Peyer's patch (tissue), 4 donors: ENCODE measurements around the gene CASKIN2. TPM values are rescaled to one million over a fixed set of nuclear protein-coding genes. Genes with fewer than 3 reads are reported as not detected.
"Not testable (repeated sequence)": the region's sequence is repeated elsewhere in the genome, so short reads cannot be mapped to it uniquely, and the experiment has no call there.

Experiments
- DNase-seq, 3 donors: peaks; one replicate each; pipeline ENCODE4 v3.0.0-alpha.2; 2017 to 2019
- H3K27ac ChIP-seq, 4 donors: fragments of 200-600 bp; sonication (generic); one replicate each; pipeline ENCODE4 v1.5.1; 2016 to 2019
- H3K27me3 ChIP-seq, 2 donors: fragments of 200-600 bp; sonication (generic); one replicate each; pipeline ENCODE4 v1.5.1; 2019
- H3K36me3 ChIP-seq, 3 donors: fragments of 200-600 bp; sonication (generic); one replicate each; pipeline ENCODE4 v1.5.1; 2016 to 2019
- H3K4me1 ChIP-seq, 4 donors: fragments of 200-600 bp; sonication (generic); one replicate each; pipeline ENCODE4 v1.5.1; 2016 to 2019
- H3K4me3 ChIP-seq, 4 donors: fragments of 200-600 bp; sonication (generic); 1 replicate in 3 of 4; 2 replicates in 1 of 4; pipeline ENCODE4 v1.5.1; 2016 to 2019; ENCODE audit warnings: mild to moderate bottlenecking in 1 of 4
- H3K9me3 ChIP-seq, 4 donors: fragments of 200-600 bp; sonication (generic); one replicate each; pipeline ENCODE4 v1.5.1; 2016 to 2019; ENCODE audit warnings: mild to moderate bottlenecking in 1 of 4
- CTCF ChIP-seq, 6 experiments: fragments of 450-650 bp in 4 of 6; fragments of 200-600 bp in 2 of 6; sonication (generic) in 1 of 6; IDR thresholded peaks; one replicate each; pipeline ENCODE4 v1.5.1; 2017 to 2019; ENCODE audit warnings: antibody characterized with exemption in 6 of 6, mild to moderate bottlenecking in 3 of 6, moderate library complexity in 1 of 6
- POLR2A ChIP-seq, 2 donors: fragments of 450-650 bp; IDR thresholded peaks; one replicate each; pipeline ENCODE4 v1.5.1; 2017; ENCODE audit warnings: antibody characterized with exemption in 2 of 2, mild to moderate bottlenecking in 2 of 2, moderate library complexity in 2 of 2
- total RNA-seq, 4 donors: library from RNA; depleted of rRNA; stranded (reverse); fragments of >200 nt; gene quantifications; one replicate each; pipeline ENCODE4 v1.1.0, GENCODE V29; 2016

CASKIN2 gene
- total RNA-seq, 4 donors from 2014 or later = 12.4 to 24.0 (median 17.3) TPM

- no peak overlapping the region for H3K4me3 ChIP-seq
- DNase-seq = no peak
- H3K9me3 ChIP-seq = no peaks in the 10 kb centered on the region
- no peak overlapping the region for H3K27ac ChIP-seq
- H3K36me3 ChIP-seq = no peaks in the 10 kb centered on the region
- peaks cover 0 to 26% (median 2%) of the 10 kb centered on the region in 4 donors for H3K4me1 ChIP-seq
- H3K27me3 ChIP-seq = no peaks in the 10 kb centered on the region
- TF ChIP-seq POLR2A (IDR thresholded peaks at IDR 0.05) (no peak), CTCF (IDR thresholded peaks at IDR 0.05) (no peak)
These were observed 33.9 kb downstream of the CASKIN2 start for GRCh38 chr17:75481194-75482068.

- peaks cover 0 to 37% (median 2%) of the 10 kb centered on the region in 4 donors for H3K4me1 ChIP-seq
- H3K27ac ChIP-seq = no peak overlapping the region
- no peak for TF ChIP-seq POLR2A (IDR thresholded peaks at IDR 0.05)
- TF ChIP-seq CTCF (IDR thresholded peaks at IDR 0.05) = no peak
- DNase-seq = no peak
- H3K4me3 ChIP-seq = no peak overlapping the region
- no peaks in the 10 kb centered on the region for H3K27me3 ChIP-seq
- no peaks in the 10 kb centered on the region for H3K9me3 ChIP-seq
- no peaks in the 10 kb centered on the region for H3K36me3 ChIP-seq
These were observed 35.1 kb downstream of the CASKIN2 start for GRCh38 chr17:75480281-75480680.

- Histone ChIP-seq H3K27ac (no peak overlapping the region), H3K36me3 (peaks cover 0 to 7% (median 0%) of the 10 kb centered on the region in 3 donors), H3K9me3 (no peaks in the 10 kb centered on the region), H3K27me3 (no peaks in the 10 kb centered on the region), H3K4me3 (no peak overlapping the region), H3K4me1 (peaks cover 0 to 43% (median 2%) of the 10 kb centered on the region in 4 donors)
- DNase-seq = no peak
- TF ChIP-seq CTCF (IDR thresholded peaks at IDR 0.05) = no peak
- TF ChIP-seq POLR2A (IDR thresholded peaks at IDR 0.05) = no peak
These were observed 36.8 kb downstream of the CASKIN2 start for GRCh38 chr17:75478508-75478907.

- peak overlapping the region in 2 of 4 donors; percentile 13 to 55 for H3K27ac ChIP-seq
- H3K9me3 ChIP-seq, DNase-seq: not testable (repeated sequence)
These were observed 37.9 kb downstream of the CASKIN2 start for GRCh38 chr17:75477490-75477862.

GRCh38 chr17:75476752-75477489, 38.4 kb downstream of the CASKIN2 start:
- DNase-seq = no peak

More at GRCh38 chr17:75477490-75477862, 37.9 kb downstream of the CASKIN2 start:
- not testable (repeated sequence) for H3K27me3 ChIP-seq, H3K4me3 ChIP-seq
- H3K36me3 ChIP-seq = peaks cover 0 to 17% (median 0%) of the 10 kb centered on the region in 3 donors
- H3K4me1 ChIP-seq = peaks cover 0 to 43% (median 2%) of the 10 kb centered on the region in 4 donors

More at GRCh38 chr17:75476752-75477489, 38.4 kb downstream of the CASKIN2 start:
- TF ChIP-seq CTCF (IDR thresholded peaks at IDR 0.05) (no peak), POLR2A (IDR thresholded peaks at IDR 0.05) (no peak)
- Histone ChIP-seq H3K4me1 (peaks cover 0 to 43% (median 2%) of the 10 kb centered on the region in 4 donors), H3K27me3 (no peaks in the 10 kb centered on the region), H3K4me3 (no peak overlapping the region), H3K36me3 (peaks cover 0 to 21% (median 0%) of the 10 kb centered on the region in 3 donors), H3K27ac (peak overlapping the region in 2 of 4 donors; percentile 20 to 55), H3K9me3 (no peaks in the 10 kb centered on the region)
